Limb (tissue), 2 donors: ENCODE measurements around the gene CBLL1.

Experiments used
- DNase-seq, 2 donors: peaks; one replicate each; pipeline ENCODE4 v3.0.0-alpha.2; 2016; ENCODE audit errors: extremely low spot score in 2 of 2

Gene CBLL1

GRCh38 chr7:107743567-107744344 is at the start of gene CBLL1:
CBLL1 (plus strand) TSS chr7:107744142; CDS start chr7:107744164, 22 bp downstream.
- DNase-seq, result peak; percentile 98

DNA sequence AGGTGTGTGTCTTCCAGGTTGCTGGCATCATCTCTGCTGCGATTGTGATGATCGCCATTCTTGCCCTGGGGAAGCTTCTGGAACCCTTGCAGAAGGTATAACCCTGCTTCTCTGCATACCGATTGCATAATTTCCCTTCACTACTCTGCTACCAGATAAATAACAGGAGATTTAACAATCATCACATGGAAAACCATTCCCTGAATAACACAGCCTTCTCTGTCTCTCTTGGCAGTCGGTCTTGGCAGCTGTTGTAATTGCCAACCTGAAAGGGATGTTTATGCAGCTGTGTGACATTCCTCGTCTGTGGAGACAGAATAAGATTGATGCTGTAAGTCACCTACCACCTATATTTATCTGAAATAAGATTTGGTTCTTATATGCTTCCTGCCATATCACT is 49.6 kb upstream of the CBLL1 start:
- DNase-seq, result peak in 1 of 2 donors; percentile 58

DNA sequence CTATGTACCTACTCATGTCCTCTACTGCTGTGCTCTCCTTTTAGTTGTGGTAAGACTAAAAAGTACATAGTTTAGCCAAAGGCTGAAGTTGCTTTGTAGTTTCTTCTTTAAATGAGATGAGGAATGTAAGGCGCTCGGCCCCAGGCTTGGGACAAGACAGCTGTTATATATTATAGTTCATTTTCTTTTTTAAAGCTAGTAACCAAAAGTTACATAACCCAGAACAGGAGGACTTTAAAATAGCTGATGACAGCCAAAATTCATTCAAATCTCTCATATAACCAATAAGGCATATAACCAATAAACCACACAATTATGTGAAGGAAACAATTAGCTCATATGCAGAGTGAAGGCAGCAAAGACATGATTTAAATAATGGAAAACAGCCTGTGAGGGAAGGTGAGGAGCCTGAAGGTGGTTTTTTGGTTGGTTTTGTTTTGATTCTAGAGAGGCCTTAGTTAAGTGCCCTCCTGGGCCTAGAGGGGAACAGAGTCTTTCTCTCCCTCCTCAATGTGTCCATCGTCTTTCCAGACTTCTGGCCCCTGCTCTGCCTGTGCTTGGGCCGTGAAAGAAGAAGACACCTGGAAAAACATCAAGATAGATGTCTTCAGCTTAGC is 47.5 kb upstream of the CBLL1 start:
- no peak for DNase-seq

DNA sequence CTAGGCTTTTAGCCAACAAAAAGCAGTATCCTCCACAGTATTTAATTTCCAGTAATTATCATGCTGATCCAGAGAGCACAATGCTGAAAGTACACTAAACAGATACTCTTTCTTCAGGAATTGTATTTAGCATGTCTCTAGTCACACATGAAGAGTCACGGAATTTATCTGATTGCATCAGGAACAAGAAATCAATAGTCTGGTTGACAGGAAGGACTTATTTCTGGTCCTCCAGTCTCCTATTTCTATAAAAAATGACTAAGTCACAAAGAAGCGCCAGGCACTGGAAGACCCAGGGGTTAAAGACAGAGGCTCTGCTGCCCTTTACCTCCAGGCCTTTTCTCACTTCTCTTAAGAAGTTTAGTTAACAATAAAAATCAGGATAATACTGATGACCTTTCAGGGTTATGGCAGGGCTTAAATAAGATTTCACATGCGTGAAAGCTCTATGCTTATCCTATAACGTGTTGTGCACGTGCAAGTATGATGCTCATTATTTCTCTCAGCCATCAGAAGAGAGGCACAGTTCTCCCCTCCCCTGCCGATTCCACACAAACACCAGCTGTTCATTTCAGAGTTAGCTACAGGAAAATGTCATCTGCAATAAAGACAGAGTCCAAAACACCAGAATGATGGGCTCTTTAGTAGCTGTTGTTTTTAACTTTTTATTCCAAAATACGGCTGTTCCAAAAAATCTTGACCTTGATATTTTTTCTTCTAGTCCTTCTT is 46.5 kb upstream of the CBLL1 start:
- DNase-seq, result peak in 1 of 2 donors; percentile 54

DNA sequence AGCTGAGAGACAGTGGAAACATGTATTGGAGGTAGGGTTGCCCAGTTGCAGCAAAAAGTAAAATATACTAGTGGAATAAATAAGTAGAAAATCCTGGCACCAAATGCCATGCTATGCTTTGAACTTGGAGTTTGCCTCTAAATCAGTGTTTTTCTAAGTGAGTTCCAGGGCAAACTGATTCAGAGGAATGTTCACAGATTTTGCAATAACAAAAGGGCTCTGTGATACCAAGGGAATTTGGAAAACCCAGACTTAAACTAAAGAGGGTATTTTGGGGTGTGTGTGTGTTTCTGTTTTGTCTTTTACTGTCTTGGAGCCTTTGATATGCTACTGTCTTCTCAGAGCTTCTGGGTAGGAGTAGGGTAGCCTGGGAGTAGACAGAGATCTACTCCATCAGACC is 43.4 kb upstream of the CBLL1 start:
- DNase-seq, result no peak

DNA sequence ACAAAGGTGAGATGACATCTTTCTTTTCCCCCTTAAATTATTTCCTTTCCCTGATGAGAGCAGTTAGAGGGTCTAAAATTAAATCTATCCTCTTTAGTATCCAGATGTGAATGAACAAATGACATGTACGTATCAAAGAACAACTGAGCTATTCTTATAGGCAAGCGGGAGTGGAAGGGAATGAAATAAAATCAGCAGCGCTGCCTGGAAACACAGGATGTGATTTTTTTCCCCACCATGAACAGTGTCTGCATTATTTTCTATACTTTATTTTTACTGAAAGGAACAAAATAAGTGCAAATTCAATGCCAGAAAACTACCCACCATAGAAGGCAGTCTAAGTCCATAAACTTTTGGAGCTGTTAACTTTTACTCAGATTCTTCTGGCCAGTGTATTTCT is 42.8 kb upstream of the CBLL1 start:
- DNase-seq, result no peak

DNA sequence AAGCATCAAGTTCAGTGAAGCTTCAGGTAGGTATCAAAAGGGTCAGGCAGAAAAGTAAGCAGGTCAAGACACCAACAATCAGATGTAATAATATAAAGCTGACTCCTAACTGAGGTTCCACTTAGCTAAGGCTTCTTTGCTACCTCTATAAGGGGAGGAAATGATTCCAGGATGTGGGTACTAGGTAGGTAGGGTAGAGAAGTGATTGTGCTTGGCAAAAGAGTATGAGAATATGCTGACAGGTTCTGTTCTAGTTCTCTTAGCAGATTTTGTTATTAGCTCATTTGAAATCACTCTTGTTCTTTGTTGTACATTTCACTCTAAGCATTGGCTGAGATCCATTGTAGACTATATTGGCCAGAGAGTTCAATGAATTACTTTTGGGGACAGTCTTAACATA is 40.7 kb upstream of the CBLL1 start:
- no peak for DNase-seq

DNA sequence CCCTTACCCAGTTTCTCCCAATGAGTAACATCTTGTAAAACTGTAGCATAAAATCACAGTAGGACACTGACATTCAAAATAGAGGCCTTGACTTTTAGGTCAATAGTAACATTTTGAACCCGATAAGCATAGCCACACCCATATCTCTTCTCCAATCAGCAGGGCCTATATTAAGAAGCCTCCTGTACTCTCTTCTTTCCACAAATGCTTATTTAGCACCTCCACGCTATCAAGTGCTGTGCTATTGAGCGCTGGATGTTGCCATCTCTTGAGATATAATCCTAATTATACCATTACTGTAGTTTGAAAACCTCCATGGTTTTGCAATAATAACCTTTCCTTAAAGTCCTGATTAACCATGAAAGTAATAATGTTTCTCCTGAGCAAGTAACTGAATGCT is 40.1 kb upstream of the CBLL1 start:
- DNase-seq, result no peak

DNA sequence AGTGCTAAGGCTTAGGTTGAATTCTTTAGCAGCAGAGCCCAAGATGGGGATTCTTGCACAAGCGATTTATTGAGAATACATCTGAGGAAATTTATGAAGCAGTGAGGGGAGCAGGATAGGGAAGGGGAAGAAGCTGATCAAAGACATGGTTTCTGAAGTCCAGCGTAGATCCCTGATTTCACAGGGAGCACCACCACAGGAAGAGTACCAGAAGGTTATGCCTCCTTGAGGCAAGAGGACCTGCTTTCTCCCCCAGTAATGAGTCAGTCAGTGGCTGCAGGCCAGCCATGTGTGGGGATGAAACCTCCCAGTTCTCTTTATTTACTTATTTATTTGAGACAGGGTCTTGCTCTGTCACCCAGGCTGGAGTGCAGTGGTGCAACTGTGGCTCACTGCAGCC is 35.0 kb upstream of the CBLL1 start:
- no peak for DNase-seq

DNA sequence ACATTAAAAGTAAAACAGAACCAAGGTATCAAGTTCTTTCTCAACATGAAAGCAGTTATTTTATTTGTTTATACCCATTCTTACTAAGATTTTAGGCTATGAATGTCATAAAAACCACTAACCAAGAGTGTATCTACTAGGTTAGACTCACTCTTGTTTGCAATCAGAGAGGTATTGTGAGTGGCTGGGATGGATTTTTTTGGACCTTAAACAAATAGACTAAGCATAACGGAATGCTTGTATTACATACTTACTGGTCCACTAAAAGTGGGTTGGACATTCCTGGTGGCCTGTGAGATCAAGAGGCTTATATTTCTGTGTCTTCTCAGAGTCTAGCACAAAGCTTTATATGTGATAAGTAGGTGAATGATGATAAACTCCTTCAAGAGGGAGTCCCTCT is 32.6 kb upstream of the CBLL1 start:
- DNase-seq, result no peak

GRCh38 chr7:107712025-107712424 is 31.9 kb upstream of the CBLL1 start:
- no peak for DNase-seq

GRCh38 chr7:107712896-107713295 is 31.0 kb upstream of the CBLL1 start:
- DNase-seq, result no peak

- DNase-seq, result no peak
Measured at GRCh38 chr7:107715531-107715930, 28.4 kb upstream of the CBLL1 start.

- no peak for DNase-seq
Measured at GRCh38 chr7:107718456-107719193, 25.3 kb upstream of the CBLL1 start.

- DNase-seq, result no peak
Measured at GRCh38 chr7:107721286-107721685, 22.7 kb upstream of the CBLL1 start.

DNA sequence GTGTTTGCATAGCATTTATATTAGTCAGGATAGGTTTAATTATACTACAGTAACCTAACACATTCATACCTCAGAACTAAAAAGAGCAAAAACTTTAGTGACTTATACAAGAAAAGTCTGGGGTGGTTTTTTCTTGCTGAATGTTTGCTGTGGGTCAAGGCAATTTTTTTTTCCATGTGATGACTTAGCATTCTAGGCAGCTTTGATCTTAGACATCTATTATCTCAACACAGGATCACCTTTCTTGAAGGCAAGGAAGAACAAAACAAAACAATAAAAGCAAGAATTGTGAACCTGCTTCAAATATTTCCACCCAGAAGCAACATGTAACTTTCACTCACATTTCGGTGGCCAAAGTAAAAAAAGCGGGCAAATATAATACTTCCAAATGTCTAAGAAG is 20.7 kb upstream of the CBLL1 start:
- DNase-seq, result no peak

DNA sequence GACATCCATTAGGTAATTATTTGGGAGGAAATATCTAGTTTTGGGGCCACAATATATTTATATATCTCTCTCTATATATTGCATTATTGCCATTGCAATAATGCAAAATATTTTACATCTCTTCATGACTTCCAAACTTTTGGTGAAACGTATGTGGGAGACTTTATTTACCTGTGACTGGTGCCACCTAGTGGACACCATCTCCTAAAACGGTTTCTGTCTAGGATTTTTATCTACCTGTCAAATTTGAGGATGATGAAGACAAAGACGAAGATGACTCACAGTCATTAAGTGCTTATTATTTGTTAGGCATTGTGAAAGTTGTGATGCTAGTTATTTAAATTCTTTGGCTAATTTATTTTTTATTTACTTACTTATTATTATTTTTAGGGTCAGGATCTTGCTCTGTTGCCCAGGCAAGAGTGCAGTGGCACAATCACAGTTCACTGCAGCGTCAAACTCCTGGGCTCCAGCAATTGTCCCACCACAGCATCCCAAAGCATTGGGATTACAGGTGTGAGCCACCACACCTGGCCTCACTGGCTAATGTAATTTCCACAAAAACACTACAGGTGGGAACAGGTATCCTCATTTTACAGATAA is 18.7 kb upstream of the CBLL1 start:
- peak; percentile 45 to 60 for DNase-seq

DNA sequence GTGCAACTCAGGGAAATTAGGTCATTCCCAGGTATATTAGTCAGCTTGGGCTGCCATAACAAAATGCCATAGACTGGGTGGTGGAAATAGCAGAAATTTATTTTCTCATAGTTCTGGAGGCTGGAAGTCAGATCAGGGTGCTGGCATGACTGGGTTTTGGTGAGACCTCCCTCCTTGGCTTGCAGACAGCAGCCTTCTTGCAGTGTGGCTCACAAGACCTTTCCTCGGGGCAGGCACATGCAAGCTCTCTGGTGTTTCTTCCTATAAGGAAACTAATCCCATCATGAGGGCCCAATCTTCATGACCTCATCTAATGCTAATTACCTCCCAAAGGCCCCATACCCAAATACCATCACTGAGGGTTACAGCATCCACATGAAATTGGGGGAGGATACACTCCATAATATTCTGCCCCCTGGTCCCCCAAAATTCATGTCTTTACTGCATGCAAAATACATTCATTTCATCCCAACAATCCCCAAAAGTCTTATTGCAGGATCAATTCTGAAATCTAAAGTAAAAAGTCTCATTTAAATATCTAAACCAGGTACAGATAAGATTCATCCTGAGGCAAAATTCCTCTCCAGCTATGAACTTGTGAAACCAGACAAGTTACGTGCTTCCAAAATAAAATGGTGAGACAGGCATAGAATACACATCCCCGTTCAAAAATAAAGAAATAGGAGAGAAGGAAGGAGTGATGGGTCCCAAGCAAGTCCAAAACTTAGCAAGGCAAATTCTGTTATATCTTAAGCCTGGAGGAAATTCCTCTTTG is 17.4 kb upstream of the CBLL1 start:
- DNase-seq, result no peak

- no peak for DNase-seq
Measured at GRCh38 chr7:107728276-107728675, 15.7 kb upstream of the CBLL1 start.

DNA sequence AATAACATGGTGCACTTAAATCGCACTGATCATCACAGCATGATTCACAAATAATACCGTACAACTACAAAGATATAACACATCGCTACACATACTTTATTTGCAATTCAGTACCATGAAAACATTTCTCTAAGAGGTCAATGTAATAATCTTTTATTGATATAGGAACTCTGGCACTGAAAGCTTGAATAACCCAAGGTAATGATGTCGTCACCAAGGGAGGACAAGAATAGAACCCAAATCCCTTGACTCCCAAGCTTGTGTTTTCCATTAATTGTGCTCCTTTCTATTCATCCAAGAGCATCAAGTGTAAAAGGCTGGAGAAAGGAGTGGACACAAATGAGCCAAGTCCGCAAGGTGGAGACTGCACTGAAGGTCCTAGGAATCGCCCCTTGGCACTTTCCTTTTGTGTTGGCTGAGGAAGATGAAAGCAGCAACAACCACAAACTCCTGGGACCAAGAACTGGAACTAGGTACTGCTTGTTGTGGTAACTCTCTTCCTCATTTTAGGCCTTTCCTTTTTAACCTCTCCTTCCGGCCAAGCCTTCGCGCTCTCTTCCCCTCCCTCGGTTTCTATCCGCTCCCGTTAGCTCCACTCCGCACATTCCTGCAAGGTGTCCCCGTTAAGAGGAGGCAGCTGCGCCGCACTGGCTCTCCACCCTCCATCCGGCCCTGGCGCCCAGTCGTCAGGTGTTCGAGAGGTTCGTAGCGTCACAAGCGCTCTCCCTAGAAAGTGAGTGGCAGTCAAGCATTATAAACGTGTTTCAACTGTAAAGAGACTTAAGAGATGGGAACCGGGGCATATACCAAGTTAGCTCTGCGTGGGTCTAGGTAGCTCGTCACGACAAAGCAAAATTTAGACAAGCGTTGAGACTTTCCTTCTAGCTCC is 1.0 kb upstream of the CBLL1 start:
- peak in 1 of 2 donors; percentile 28 for DNase-seq
